Stimulated activated CD4-positive, alpha-beta T cell treated with anti-CD3 and anti-CD28 coated beads, TNF-alpha, amount 100 ng/mL, for 4 hours (primary cell): ENCODE measurements around the gene RAC2.

Experiments used
- DNase-seq, 3 experiments: peaks; one replicate each; pipeline ENCODE4 v3.0.0-alpha.2; 2020; ENCODE audit warnings: low read depth in 3 of 3

RAC2 gene

DNA sequence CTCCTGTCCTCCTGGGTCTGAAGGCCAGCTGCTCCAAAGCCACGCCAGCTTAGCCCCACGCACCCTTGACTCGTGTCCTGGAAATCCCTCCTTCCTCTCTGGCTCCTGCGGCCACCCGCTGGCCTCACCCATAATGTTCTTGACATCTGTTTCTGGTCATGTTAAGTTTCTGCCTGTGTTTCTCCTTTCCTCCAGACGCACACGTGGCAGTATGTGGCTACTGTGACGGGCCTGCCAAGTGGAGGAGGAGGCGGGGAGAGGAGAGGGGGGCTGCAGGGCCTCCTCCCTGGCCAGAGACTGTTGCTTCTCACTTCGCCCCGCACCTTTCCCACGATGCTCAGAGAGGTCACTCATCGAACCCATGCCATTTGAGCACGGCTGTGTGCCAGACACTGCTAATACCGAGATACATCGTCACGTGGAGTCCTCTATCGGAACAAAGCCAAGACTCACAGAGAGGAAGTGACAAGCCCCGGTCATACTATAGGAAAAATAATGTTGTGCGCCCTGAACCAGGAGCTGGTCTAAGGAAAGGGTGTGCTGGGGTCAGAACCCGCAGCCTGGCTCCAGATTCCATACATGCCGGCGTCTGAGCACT is 67.5 kb downstream of the RAC2 start:
- no peak for DNase-seq

DNA sequence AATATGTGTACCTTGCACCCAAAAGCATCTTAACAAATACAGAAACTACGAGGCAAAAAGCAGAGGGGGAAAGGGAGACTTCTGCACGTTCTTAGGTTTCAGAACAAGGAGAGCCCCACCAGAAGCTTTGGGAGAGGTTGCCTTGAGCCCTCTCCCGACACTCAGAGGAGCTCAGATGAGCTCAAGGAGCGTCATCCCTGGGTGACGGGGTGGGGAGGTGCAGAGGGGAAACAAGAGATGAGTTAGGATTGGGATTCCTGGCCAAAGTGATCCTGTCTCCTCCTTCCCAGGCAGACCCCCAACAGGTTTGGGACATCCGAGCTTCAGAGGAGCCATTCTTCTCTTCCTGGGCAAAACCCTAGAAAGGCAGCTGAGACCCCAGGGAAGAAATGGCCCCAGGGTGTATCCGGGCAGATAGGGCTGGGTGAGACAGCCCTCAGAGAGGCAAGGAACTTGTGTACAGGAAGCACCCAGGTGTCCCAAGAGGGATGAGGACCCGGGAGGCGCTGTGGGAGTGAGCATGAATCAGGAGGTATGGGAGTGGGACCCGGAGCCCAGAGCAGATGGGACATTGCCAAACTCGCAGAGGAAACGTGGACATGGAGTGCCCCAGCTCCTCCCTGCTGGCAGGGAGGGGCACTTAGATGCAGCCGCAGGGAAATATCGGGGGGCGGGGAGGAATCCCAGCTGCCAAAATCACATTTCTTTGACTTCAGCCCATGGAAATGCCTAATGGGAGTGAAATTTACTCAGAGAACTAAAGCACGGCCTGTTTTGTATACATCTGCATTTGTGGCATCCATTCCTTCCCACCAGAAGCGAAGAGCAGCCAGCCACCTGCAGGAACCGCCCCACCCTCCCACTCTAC is 68.4 kb downstream of the RAC2 start:
- DNase-seq: no peak
